Neural cell (in vitro differentiated cells): Measurements from ENCODE around the gene IGSF1.

ENCODE experiments used
- CTCF ChIP-seq: fragments of 450-650 bp; IDR thresholded peaks from 2 replicates; pipeline ENCODE4 v1.5.1; 2014; ENCODE audit warnings: antibody characterized with exemption, mild to moderate bottlenecking, moderate library complexity; ENCODE audit not compliant: poor library complexity, severe bottlenecking
- EP300 ChIP-seq: fragments of 450-650 bp; conservative IDR thresholded peaks from 2 replicates; pipeline ENCODE4 v1.6.1; 2014; ENCODE audit warnings: antibody characterized with exemption, mild to moderate bottlenecking, moderate library complexity; ENCODE audit not compliant: poor library complexity, severe bottlenecking
- EZH2 ChIP-seq: fragments of 200-600, 300-800 bp; shearing (Covaris generic), sonication (generic); IDR thresholded peaks from 2 replicates; pipeline ENCODE4 v1.6.1; 2014; ENCODE audit warnings: antibody characterized with exemption, low read length, borderline replicate concordance, mild to moderate bottlenecking; ENCODE audit not compliant: insufficient read depth, poor library complexity, severe bottlenecking

GRCh38 chrX:131298036-131298435 is 8.9 kb upstream of the IGSF1 start:
- TF ChIP-seq EP300 (no peak), CTCF (no peak), EZH2 (no peak)
